ENCODE measurements around the gene TEX50. TPM values are rescaled to one million over a fixed set of nuclear protein-coding genes. Genes with fewer than 3 reads are reported as not detected.
"Not testable (repeated sequence)": the region's sequence is repeated elsewhere in the genome, so short reads cannot be mapped to it uniquely, and the experiment has no call there.

Gene TEX50
- total RNA-seq, 2 experiments from 2014 or later: not detected

DNA sequence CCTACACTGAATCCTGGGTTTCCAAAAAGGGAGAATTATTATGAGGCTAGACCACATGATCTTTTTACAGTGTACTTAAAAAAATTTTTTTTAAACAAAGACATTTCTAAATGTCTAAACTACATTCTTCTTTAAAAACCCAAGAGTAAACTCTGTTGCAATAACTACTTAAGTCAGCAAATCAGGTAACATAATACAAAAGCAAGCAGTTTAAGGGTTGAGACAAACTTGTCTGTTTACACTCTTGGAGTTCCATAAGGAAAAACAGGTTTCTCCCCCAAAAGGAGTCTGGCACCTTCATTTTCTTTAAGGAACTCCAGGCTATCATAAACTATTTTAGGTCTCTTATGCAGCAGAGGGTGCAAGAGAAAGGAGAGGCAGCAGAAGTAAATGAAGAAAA lies 47.0 kb downstream of the TEX50 start:
- POLR2A ChIA-PET: no interaction called here
- Mint-ChIP-seq H3K27me3 (peaks cover 3% of the 10 kb centered on the region), H3K27ac (no peak overlapping the region), H3K36me3 (ENCODE audit: low read depth) (no peaks in the 10 kb centered on the region), H3K9me3 (peaks cover 3% of the 10 kb centered on the region), H3K4me1 (no peaks in the 10 kb centered on the region), H3K4me3 (no peak overlapping the region)
- CTCF ChIA-PET: no interaction called here
- no peak for DNase-seq

DNA sequence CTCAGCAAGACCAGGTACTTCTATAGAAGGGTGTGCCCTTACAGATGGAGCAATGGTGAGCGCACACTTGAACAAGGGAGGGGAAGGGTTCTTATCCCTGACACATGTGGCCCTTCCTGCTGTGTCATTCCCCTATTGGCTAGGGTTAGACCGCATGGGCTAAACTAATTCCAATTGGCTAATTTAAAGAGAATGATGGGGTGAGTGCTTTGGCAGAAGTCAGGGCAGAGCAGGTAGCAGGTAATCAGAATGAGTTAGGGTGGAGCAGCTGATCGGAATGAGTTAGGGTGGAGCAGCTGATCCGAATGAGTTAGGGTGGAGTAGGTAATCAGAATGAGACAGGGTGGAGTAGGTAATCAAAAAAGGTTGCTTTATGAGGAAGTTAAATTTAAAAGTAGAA lies 48.7 kb downstream of the TEX50 start:
- H3K4me3 Mint-ChIP-seq; H3K4me1 Mint-ChIP-seq; H3K27me3 Mint-ChIP-seq; H3K27ac Mint-ChIP-seq; H3K36me3 Mint-ChIP-seq (ENCODE audit: low read depth); DNase-seq; POLR2A ChIA-PET; H3K9me3 Mint-ChIP-seq; CTCF ChIA-PET: not testable (repeated sequence)

DNA sequence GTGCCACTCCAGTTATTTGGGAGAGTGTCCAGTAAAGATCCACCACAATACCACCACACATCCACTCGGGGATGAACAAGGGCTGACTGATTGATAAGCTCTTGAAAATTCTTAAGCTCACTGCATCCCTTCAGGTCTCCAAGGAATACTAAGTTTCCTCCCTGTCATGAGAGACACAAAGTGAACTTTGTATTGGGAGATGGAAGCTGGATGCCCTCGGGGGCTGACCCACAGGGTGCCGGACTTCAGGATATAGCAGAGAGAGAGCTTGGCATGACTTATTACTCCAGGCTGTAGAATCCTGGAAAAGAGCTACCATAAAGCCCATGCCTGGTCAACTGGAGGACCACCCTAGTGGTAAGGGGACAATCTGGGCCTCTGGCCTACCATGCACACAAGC lies 50.0 kb downstream of the TEX50 start:
- H3K9me3 Mint-ChIP-seq; H3K4me1 Mint-ChIP-seq; H3K36me3 Mint-ChIP-seq (ENCODE audit: low read depth); H3K27me3 Mint-ChIP-seq; H3K27ac Mint-ChIP-seq; DNase-seq; POLR2A ChIA-PET; H3K4me3 Mint-ChIP-seq; CTCF ChIA-PET: not testable (repeated sequence)

Other genes with a start within 250 kb of the TEX50 start
- gene PRDX6, start 158.0 kb upstream of the TEX50 start, total RNA-seq: 100 to 1,000 TPM; 105 to 109 TPM
- gene SLC9C2, start 32.3 kb upstream of the TEX50 start, total RNA-seq: not detected
- gene ANKRD45, start 34.5 kb downstream of the TEX50 start, total RNA-seq: not detected
- 10 to 100 TPM; 17.7 to 18.9 TPM for gene KLHL20, start 79.6 kb downstream of the TEX50 start, total RNA-seq
- 10 to 100 TPM; 26.3 to 26.4 TPM for gene DARS2, start 189.3 kb downstream of the TEX50 start, total RNA-seq
- 10 to 100 TPM; 28.2 to 29.4 TPM for gene CENPL, start 189.5 kb downstream of the TEX50 start, total RNA-seq
- gene GAS5, start 232.7 kb downstream of the TEX50 start, total RNA-seq: 100 to 1,000 TPM; 379 to 394 TPM
- 10 to 100 TPM; 11.3 to 12.6 TPM for gene ZBTB37, start 233.0 kb downstream of the TEX50 start, total RNA-seq